A204.1 (cell line): ENCODE data around the gene NEURL2.

ENCODE experiments used
- FAIRE-seq: peaks from 2 replicates; lab custom pipeline; 2012; peaks lifted over from hg19 to GRCh38; lab: Jason Lieb, UNC

Gene NEURL2

GRCh38 chr20:45841407-45842129 is 49.4 kb downstream of the NEURL2 start:
- FAIRE-seq = no peak

DNA sequence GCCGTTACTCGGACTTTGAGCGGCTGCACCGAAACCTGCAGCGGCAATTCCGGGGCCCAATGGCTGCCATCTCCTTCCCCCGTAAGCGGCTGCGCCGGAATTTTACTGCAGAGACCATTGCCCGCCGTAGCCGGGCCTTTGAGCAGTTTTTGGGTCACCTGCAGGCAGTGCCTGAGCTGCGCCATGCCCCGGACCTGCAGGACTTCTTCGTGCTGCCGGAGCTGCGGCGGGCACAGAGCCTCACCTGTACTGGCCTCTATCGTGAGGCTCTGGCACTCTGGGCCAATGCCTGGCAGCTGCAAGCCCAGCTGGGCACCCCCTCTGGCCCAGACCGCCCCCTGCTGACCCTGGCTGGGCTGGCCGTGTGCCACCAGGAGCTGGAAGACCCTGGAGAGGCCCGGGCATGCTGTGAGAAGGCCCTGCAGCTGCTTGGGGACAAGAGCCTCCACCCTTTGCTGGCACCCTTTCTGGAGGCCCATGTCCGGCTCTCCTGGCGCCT is 50.3 kb downstream of the NEURL2 start:
- FAIRE-seq = no peak
